ENCODE data around the gene OR56B1.

DNA sequence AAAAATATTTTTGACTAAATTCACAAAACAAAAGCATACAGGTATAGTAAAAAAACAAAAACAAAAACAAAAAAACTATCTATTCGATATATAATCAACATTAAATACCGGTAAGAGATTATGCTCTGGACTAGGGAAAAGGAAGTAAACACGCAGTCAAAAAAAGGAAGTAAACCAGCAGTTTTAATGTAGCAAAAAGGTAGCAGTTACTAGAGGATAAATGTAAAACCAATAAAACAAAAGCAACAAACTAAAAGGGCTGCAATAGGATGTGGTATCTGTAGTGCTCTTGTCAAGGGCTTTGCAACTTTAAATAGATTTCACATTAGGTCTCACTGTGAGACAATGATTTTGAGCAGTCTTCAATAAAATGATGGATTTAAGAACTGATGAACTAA, 44.3 kb upstream of the OR56B1 start:
- TF ChIP-seq GATA2 (IDR thresholded peaks at IDR 0.05; ENCODE audit: low read depth, low read length) (no peak), GATA3 (IDR thresholded peaks at IDR 0.05; ENCODE audit: low read depth, low read length) (no peak)
